ENCODE data around the gene MGAT3. TPM values are rescaled to one million over a fixed set of nuclear protein-coding genes. Genes with fewer than 3 reads are reported as not detected.
A peak's percentile ranks its signal among the peaks of the same experiment; 100 is the strongest.

MGAT3 gene
- total and polyA plus RNA-seq, 9 of the 15 experiments (the other 6 are each of a cell fraction or from before 2014, with no cell fraction given): 0.10 to 11.5 (median 4.6) TPM

- TF ChIP-seq HOMEZ (CRISPR knock-in tag; IDR thresholded peaks at IDR 0.05) (no peak), ZBTB7A (IDR thresholded peaks at IDR 0.05; ENCODE audit: borderline replicate concordance, control insufficient read depth, low read depth, low read length) (peak; percentile 29; the same call in 1 of the 2 replicates), TBP (optimal IDR thresholded peaks at IDR 0.05; ENCODE audit: low read depth, low read length) (no peak), BRF1 (IDR thresholded peaks at IDR 0.05; ENCODE audit: borderline replicate concordance, extremely low read depth, insufficient read length) (no peak), ZNF445 (CRISPR knock-in tag; IDR thresholded peaks at IDR 0.05; ENCODE audit: low read depth) (no peak)
Measured at GRCh38 chr22:39446239-39446721, 10.5 kb upstream of the MGAT3 start (continued).

GRCh38 chr22:39448205-39449054, 8.4 kb upstream of the MGAT3 start:
- no peaks in the 10 kb centered on the region for H4K20me1 ChIP-seq (replicated peaks; ENCODE audit: control insufficient read depth, insufficient read depth, low read length)
- H3K9ac ChIP-seq (ENCODE audit: insufficient read depth in 1 of 2, low read depth in 2 of 2, low read length in 2 of 2): peak overlapping the region in 1 of 2 experiments; percentile 81; a peak in 2 of 4 replicates
- 55% methylated on average over 7 of the region's 19 CpGs for WGBS (ENCODE audit: insufficient coverage, low coverage, missing lambda C conversion rate)
- no TSS peak for BruUV-seq (replicated peaks)
- H3K4me3 ChIP-seq: no peak overlapping the region
- peaks cover 21 to 63% of the 10 kb centered on the region in 2 experiments; a peak in 4 of 5 replicates for H3K4me1 ChIP-seq (replicated peaks in 1 of 2; ENCODE audit: control insufficient read depth in 2 of 2, insufficient read depth in 2 of 2, low read length in 2 of 2)
- no peak for FAIRE-seq
- no peaks in the 10 kb centered on the region for H3K9me1 ChIP-seq (ENCODE audit: control insufficient read depth, insufficient read depth, low read length)
- H3K79me2 ChIP-seq (ENCODE audit: control insufficient read depth, insufficient read depth, low read length): no peaks in the 10 kb centered on the region
- H3K9me3 ChIP-seq (replicated peaks; ENCODE audit: control insufficient read depth, insufficient read depth, low read depth, low read length): no peaks in the 10 kb centered on the region
- H3K27ac ChIP-seq (ENCODE audit: extremely low read depth, low read depth, low read length): no peak overlapping the region
- no peaks in the 10 kb centered on the region for H3K36me3 ChIP-seq (ENCODE audit: control insufficient read depth, insufficient read depth, low read length)
- peak in 1 of 4 experiments; percentile 28 for DNase-seq (ENCODE audit: extremely low read depth in 1 of 4, low spot score in 3 of 4)
- no peaks in the 10 kb centered on the region for H3K27me3 ChIP-seq (ENCODE audit: control insufficient read depth in 2 of 2, insufficient read depth in 2 of 2, low read length in 2 of 2)
- POLR2A ChIA-PET: interaction anchor here (0.6 to 2.3 kb wide), 3 partner anchors 11 to 53 kb away, joined by 3 to 6 read pairs (median 3); partner anchors contain the start of gene MIEF1
- H3K4me2 ChIP-seq (ENCODE audit: insufficient read depth, low read length): no peak overlapping the region
- intact Hi-C loops (cut with micrococcal nuclease) (no loop called here), in situ Hi-C loops (cut with MboI) (no loop called here)
- CTCF ChIA-PET (ENCODE audit: low intra/inter-chr PET ratio): no interaction called here
- no peak overlapping the region for H2AFZ ChIP-seq (ENCODE audit: low read depth, low read length)
- TF ChIP-seq GABPB2 (CRISPR knock-in tag; conservative IDR thresholded peaks at IDR 0.05) (no peak), TFAP4 (CRISPR knock-in tag; IDR thresholded peaks at IDR 0.05; ENCODE audit: borderline replicate concordance) (peak; percentile 19; the same call in 1 of the 2 replicates), TAF9B (IDR thresholded peaks at IDR 0.05; ENCODE audit: partially characterized antibody) (no peak)
- ATAC-seq: no peak
